GM18861 (cell line): ENCODE measurements around the gene SNTA1.
"Not testable (repeated sequence)": the region's sequence is repeated elsewhere in the genome, so short reads cannot be mapped to it uniquely, and the experiment has no call there.

Experiments used
- ATAC-seq: cut with Tn5 transposase; IDR thresholded peaks from one replicate; pipeline ENCODE4 v1.9.1; 2021; ENCODE audit not compliant: unreplicated experiment

The SNTA1 gene

GRCh38 chr20:33433465-33434234 is 9.9 kb downstream of the SNTA1 start:
- ATAC-seq = no peak

- ATAC-seq = no peak
These were observed 11.7 kb downstream of the SNTA1 start for GRCh38 chr20:33431797-33432381.

- ATAC-seq = not testable (repeated sequence)
These were observed 19.7 kb downstream of the SNTA1 start for GRCh38 chr20:33423875-33424274.

- ATAC-seq = no peak
These were observed 20.3 kb downstream of the SNTA1 start for GRCh38 chr20:33423141-33423834.

- no peak for ATAC-seq
These were observed 24.2 kb downstream of the SNTA1 start for GRCh38 chr20:33419140-33419974.

GRCh38 chr20:33418033-33418432 is 25.5 kb downstream of the SNTA1 start:
- no peak for ATAC-seq

- ATAC-seq = no peak
These were observed 27.6 kb downstream of the SNTA1 start for GRCh38 chr20:33415948-33416347.

GRCh38 chr20:33412484-33412838 is 31.1 kb downstream of the SNTA1 start:
- ATAC-seq = no peak

GRCh38 chr20:33411711-33412483 is 31.7 kb downstream of the SNTA1 start:
- ATAC-seq = no peak

- no peak for ATAC-seq
These were observed 32.3 kb downstream of the SNTA1 start for GRCh38 chr20:33411242-33411641.

- no peak for ATAC-seq
These were observed 33.4 kb downstream of the SNTA1 start for GRCh38 chr20:33410081-33410742.

GRCh38 chr20:33408716-33409654 is 34.6 kb downstream of the SNTA1 start:
- ATAC-seq = peak; percentile 61

- ATAC-seq = no peak
These were observed 35.2 kb downstream of the SNTA1 start for GRCh38 chr20:33408313-33408712.

- ATAC-seq = no peak
These were observed 35.8 kb downstream of the SNTA1 start for GRCh38 chr20:33407796-33408195.

GRCh38 chr20:33407251-33407650 is 36.3 kb downstream of the SNTA1 start:
- ATAC-seq = no peak

- no peak for ATAC-seq
These were observed 39.3 kb downstream of the SNTA1 start for GRCh38 chr20:33404281-33404680.

GRCh38 chr20:33401921-33402369 is 41.6 kb downstream of the SNTA1 start:
- no peak for ATAC-seq

GRCh38 chr20:33401184-33401920 is 42.2 kb downstream of the SNTA1 start, which contains the start of gene CDK5RAP1:
Gene CDK5RAP1 (minus strand): TSS chr20:33401519. CDS start chr20:33397064, 4,455 bp downstream.
- ATAC-seq = peak; percentile 57
